Endothelial cell of umbilical vein (primary cell): Measurements from ENCODE around the gene C8G. TPM values are rescaled to one million over a fixed set of nuclear protein-coding genes. Genes with fewer than 3 reads are reported as not detected.

Experiments used
- BruUV-seq: library from RNA; stranded (reverse); fragments of 400-500 nt; replicated peaks from 2 replicates; lab custom pipeline; 2021; lab: Mats Ljungman, UMichigan
- CTCF ChIA-PET: fragments of 300-600, 350-600 bp; sonication (Branson Sonifier 250); formaldehyde crosslinking; loops from one replicate; lab custom pipeline; 2021; ENCODE audit warnings: antibody characterized with exemption, inconsistent platforms; lab: Charles Lee
- POLR2A ChIA-PET: fragments of 300-600, 350-600 bp; sonication (Branson Sonifier 250); formaldehyde crosslinking; loops from one replicate; lab custom pipeline; 2021; ENCODE audit warnings: antibody characterized with exemption, inconsistent platforms; lab: Charles Lee
- DNase-seq: peaks from one replicate; pipeline ENCODE4 v3.0.0-alpha.2; 2011; ENCODE audit warnings: low read depth, low spot score
- FAIRE-seq: peaks from 2 replicates; lab custom pipeline; 2011; peaks lifted over from hg19 to GRCh38; lab: Jason Lieb, UNC
- H2AFZ ChIP-seq: 2 replicates; pipeline ENCODE4 v1.6.0; 2012; ENCODE audit warnings: low read depth, low read length, control low read depth, inconsistent platforms
- H3K27ac ChIP-seq: 2 replicates; pipeline ENCODE4 v1.5.1; 2011; ENCODE audit warnings: low read depth, mild to moderate bottlenecking, control low read depth, low read length, moderate library complexity; ENCODE audit not compliant: insufficient read depth
- H3K27me3 ChIP-seq, 2 experiments: 2 replicates each; pipeline versions ENCODE4 v1.6.0 to v1.6.1; 2011; ENCODE audit warnings: low read length in 2 of 2, mixed read lengths in 1 of 2; ENCODE audit not compliant: control insufficient read depth in 2 of 2, insufficient read depth in 2 of 2
- H3K36me3 ChIP-seq, 2 experiments: 2 replicates in 1 of 2; 3 replicates in 1 of 2; pipeline ENCODE4 v1.5.1; 2011; ENCODE audit warnings: low read length in 2 of 2, mild to moderate bottlenecking in 1 of 2, moderate library complexity in 1 of 2; ENCODE audit not compliant: control insufficient read depth in 2 of 2, insufficient read depth in 2 of 2; ENCODE audit errors: extremely low read depth in 1 of 2
- H3K4me1 ChIP-seq: 3 replicates; pipeline ENCODE4 v1.5.1; 2011; ENCODE audit warnings: mild to moderate bottlenecking, low read length; ENCODE audit not compliant: control insufficient read depth, insufficient read depth; ENCODE audit errors: extremely low read depth
- H3K4me2 ChIP-seq: 2 replicates; pipeline ENCODE4 v1.6.1; 2011; ENCODE audit warnings: low read length, control low read depth, mixed read lengths; ENCODE audit not compliant: insufficient read depth
- H3K4me3 ChIP-seq, 3 experiments: fragments of 200-600 bp in 1 of 3; sonication (generic), shearing (Covaris generic) in 1 of 3; replicated peaks in 1 of 3; 2 replicates each; pipeline ENCODE4 v1.5.1; 2011 to 2016; ENCODE audit warnings: control low read depth in 3 of 3, low read length in 3 of 3, mild to moderate bottlenecking in 2 of 3, inconsistent platforms in 1 of 3, low read depth in 1 of 3, moderate library complexity in 1 of 3; ENCODE audit not compliant: insufficient read depth in 1 of 3
- H3K79me2 ChIP-seq: 2 replicates; pipeline ENCODE4 v1.6.0; 2012; ENCODE audit warnings: low read length, inconsistent platforms; ENCODE audit not compliant: control insufficient read depth, insufficient read depth
- H3K9ac ChIP-seq: replicated peaks from 2 replicates; pipeline ENCODE3; 2011; ENCODE audit warnings: low read length, control low read depth; ENCODE audit not compliant: insufficient read depth; ENCODE audit errors: extremely low read depth
- H3K9me1 ChIP-seq: replicated peaks from 3 replicates; pipeline ENCODE4 v1.6.0; 2011; ENCODE audit warnings: mild to moderate bottlenecking, low read length; ENCODE audit not compliant: control insufficient read depth, insufficient read depth; ENCODE audit errors: extremely low read depth
- H3K9me3 ChIP-seq: replicated peaks from 2 replicates; pipeline ENCODE4 v1.5.1; 2012; ENCODE audit warnings: low read length, inconsistent platforms; ENCODE audit not compliant: control insufficient read depth, insufficient read depth
- H4K20me1 ChIP-seq: replicated peaks from 2 replicates; pipeline ENCODE3; 2011; ENCODE audit warnings: mild to moderate bottlenecking, low read length; ENCODE audit not compliant: control insufficient read depth, insufficient read depth; ENCODE audit errors: extremely low read depth
- EZH2 ChIP-seq: IDR thresholded peaks from 2 replicates; pipeline ENCODE4 v1.6.1; 2012; ENCODE audit warnings: borderline replicate concordance, low read depth, mild to moderate bottlenecking, moderate library complexity, low read length, inconsistent platforms; ENCODE audit not compliant: severe bottlenecking
- FOS ChIP-seq: IDR thresholded peaks from 2 replicates; pipeline ENCODE4 v1.6.1; 2011; ENCODE audit warnings: mild to moderate bottlenecking, low read length, moderate library complexity, borderline replicate concordance; ENCODE audit not compliant: insufficient read depth
- GATA2 ChIP-seq: IDR thresholded peaks from 2 replicates; pipeline ENCODE4 v1.7.0; 2011; ENCODE audit warnings: low read depth, mild to moderate bottlenecking, moderate library complexity, mixed read lengths, low read length; ENCODE audit not compliant: insufficient read length, insufficient read depth
- JUN ChIP-seq: IDR thresholded peaks from 2 replicates; pipeline ENCODE4 v1.6.1; 2011; ENCODE audit warnings: borderline replicate concordance, low read depth; ENCODE audit not compliant: insufficient read length, insufficient read depth
- MYC ChIP-seq: IDR thresholded peaks from one replicate; pipeline ENCODE4 v1.6.1; 2011; ENCODE audit warnings: mild to moderate bottlenecking, low read depth, low read length
- POLR2A ChIP-seq: IDR thresholded peaks from 2 replicates; pipeline ENCODE4 v1.6.1; 2012; ENCODE audit warnings: low read depth, mild to moderate bottlenecking, control low read depth, low read length
- POLR2AphosphoS5 ChIP-seq: IDR thresholded peaks from 2 replicates; pipeline ENCODE4 v1.6.1; 2012; ENCODE audit warnings: low read depth, mild to moderate bottlenecking, control low read depth, low read length, moderate library complexity; ENCODE audit not compliant: insufficient read depth
- dilution Hi-C: fragments of 300-500 bp; cut with MboI; formaldehyde crosslinking; loops from one replicate; pipeline ENCODE4 v1.15.0; 2019; ENCODE audit warnings: low sequenced_read_pairs; ENCODE audit not compliant: extremely low pct_ligation_motif_present
- intact Hi-C: fragments of 100-400 bp; cut with micrococcal nuclease; formaldehyde crosslinking; loops from one replicate; pipeline ENCODE4 v1.10.0; 2022
- polyA plus RNA-seq, 4 experiments: library from polyadenylated mRNA; depleted of rRNA in 3 of 4; stranded (reverse) in 3 of 4; unstranded in 1 of 4; fragments of >200 nt; gene quantifications; 2 replicates each; pipeline versions ENCODE4 v1.2.1 to v1.2.3, GENCODE V29; 2011 to 2012; ENCODE audit warnings: missing spikeins in 1 of 4
- total RNA-seq: library from RNA; stranded (reverse); gene quantifications from 2 replicates; pipeline ENCODE4 v1.2.3, GENCODE V29; 2021
- TF ChIP-seq, protein P1 (sequence below), 2 donors: IDR thresholded peaks; 1 replicate in 1 of 2; 2 replicates in 1 of 2; pipeline ENCODE4 v1.5.1; 2011; ENCODE audit warnings: low read length in 2 of 2, mild to moderate bottlenecking in 2 of 2, moderate library complexity in 2 of 2, control low read depth in 1 of 2, inconsistent platforms in 1 of 2, low read depth in 1 of 2; ENCODE audit not compliant: insufficient read depth in 1 of 2; ENCODE audit errors: extremely low read depth in 1 of 2
- TF ChIP-seq, protein P2 (sequence below): IDR thresholded peaks from 2 replicates; pipeline ENCODE4 v1.6.1; 2011; ENCODE audit not compliant: insufficient read depth, insufficient read length

C8G gene
- total and polyA plus RNA-seq, 2 donors (not counting 3 experiments of a cell fraction or from before 2014, with no cell fraction given), result 0.47 to 1.9 TPM

DNA sequence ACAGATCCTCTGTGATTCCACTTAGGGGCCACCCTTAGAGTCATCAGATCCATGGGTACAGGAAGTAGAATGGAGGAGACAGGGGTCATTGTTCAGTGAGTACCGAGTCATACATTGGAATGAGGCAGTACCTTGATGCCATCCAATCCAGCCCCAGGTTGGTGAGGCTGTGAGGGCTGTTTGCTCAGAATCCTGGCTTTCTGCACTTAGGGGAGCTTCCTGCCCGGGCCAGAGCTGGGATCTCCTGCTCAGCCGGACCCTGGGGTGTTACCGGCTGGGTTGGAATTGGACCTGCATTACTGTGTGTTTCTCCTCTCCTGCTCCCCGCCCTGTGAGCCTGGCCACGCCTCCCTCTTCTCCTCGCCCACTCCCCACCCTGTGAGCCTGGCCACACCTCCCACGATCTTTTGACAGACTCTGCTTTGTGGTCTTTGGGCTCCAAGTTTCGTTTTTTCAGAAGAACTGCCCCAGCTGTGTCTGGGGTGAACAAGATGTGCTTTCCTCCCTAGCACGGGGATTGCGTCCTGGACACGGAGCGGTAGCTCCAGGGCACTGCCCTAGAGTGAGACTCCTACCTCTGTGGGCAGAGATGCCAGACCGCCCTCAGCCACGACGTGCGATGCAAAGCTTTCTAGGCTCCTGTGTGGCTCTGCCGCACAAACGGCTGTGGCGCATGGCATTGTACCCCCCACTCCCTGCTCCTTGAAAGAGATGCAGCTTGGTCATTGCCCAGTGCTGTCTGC is 43.4 kb upstream of the C8G start:
- intact Hi-C loops (no loop called here), dilution Hi-C loops (no loop called here)
- Histone ChIP-seq H2AFZ (no peak overlapping the region), H3K9me1 (no peaks in the 10 kb centered on the region), H3K9ac (no peak overlapping the region), H3K27ac (peak overlapping the region; percentile 7), H3K4me1 (peaks cover 14% of the 10 kb centered on the region), H3K79me2 (peaks cover 6% of the 10 kb centered on the region), H3K9me3 (no peaks in the 10 kb centered on the region), H4K20me1 (no peaks in the 10 kb centered on the region), H3K27me3 (no peaks in the 10 kb centered on the region), H3K4me3 (no peak overlapping the region), H3K36me3 (peaks cover 2 to 15% of the 10 kb centered on the region in 2 experiments), H3K4me2 (no peak overlapping the region)
- FAIRE-seq (no peak), DNase-seq (peak; percentile 30)
- ChIA-PET POLR2A (no interaction called here), CTCF (no interaction called here)
- TF ChIP-seq, protein P1, sequence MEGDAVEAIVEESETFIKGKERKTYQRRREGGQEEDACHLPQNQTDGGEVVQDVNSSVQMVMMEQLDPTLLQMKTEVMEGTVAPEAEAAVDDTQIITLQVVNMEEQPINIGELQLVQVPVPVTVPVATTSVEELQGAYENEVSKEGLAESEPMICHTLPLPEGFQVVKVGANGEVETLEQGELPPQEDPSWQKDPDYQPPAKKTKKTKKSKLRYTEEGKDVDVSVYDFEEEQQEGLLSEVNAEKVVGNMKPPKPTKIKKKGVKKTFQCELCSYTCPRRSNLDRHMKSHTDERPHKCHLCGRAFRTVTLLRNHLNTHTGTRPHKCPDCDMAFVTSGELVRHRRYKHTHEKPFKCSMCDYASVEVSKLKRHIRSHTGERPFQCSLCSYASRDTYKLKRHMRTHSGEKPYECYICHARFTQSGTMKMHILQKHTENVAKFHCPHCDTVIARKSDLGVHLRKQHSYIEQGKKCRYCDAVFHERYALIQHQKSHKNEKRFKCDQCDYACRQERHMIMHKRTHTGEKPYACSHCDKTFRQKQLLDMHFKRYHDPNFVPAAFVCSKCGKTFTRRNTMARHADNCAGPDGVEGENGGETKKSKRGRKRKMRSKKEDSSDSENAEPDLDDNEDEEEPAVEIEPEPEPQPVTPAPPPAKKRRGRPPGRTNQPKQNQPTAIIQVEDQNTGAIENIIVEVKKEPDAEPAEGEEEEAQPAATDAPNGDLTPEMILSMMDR (IDR thresholded peaks at IDR 0.05; ENCODE audit: extremely low read depth in 1 of 2, insufficient read depth in 1 of 2, low read depth in 1 of 2, low read length in 2 of 2), result no peak
- TF ChIP-seq, protein P2, sequence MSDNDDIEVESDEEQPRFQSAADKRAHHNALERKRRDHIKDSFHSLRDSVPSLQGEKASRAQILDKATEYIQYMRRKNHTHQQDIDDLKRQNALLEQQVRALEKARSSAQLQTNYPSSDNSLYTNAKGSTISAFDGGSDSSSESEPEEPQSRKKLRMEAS, result no peak
- TF ChIP-seq GATA2 (no peak), POLR2A (no peak), MYC (no peak), POLR2AphosphoS5 (no peak), JUN (no peak), FOS (no peak), EZH2 (no peak)
- no TSS peak for BruUV-seq
